Thyroid gland (tissue), 4 donors: ENCODE data around the gene RGS8.

ENCODE experiments used
- POLR2A ChIP-seq, 2 donors: fragments of 450-650 bp; IDR thresholded peaks; one replicate each; pipeline ENCODE4 v1.6.1; 2017; ENCODE audit warnings: antibody characterized with exemption in 2 of 2, mild to moderate bottlenecking in 2 of 2, moderate library complexity in 1 of 2
- TF ChIP-seq, protein P1 (sequence below), 6 experiments: fragments of 200-600 bp in 3 of 6; fragments of 450-650 bp in 3 of 6; sonication (generic) in 3 of 6; IDR thresholded peaks; one replicate each; pipeline ENCODE4 v1.5.1; 2016 to 2019; ENCODE audit warnings: antibody characterized with exemption in 6 of 6, mild to moderate bottlenecking in 2 of 6, inconsistent platforms in 1 of 6, moderate library complexity in 1 of 6

GRCh38 chr1:182687361-182687760, 3.0 kb upstream of the RGS8 start:
- TF ChIP-seq, protein P1, sequence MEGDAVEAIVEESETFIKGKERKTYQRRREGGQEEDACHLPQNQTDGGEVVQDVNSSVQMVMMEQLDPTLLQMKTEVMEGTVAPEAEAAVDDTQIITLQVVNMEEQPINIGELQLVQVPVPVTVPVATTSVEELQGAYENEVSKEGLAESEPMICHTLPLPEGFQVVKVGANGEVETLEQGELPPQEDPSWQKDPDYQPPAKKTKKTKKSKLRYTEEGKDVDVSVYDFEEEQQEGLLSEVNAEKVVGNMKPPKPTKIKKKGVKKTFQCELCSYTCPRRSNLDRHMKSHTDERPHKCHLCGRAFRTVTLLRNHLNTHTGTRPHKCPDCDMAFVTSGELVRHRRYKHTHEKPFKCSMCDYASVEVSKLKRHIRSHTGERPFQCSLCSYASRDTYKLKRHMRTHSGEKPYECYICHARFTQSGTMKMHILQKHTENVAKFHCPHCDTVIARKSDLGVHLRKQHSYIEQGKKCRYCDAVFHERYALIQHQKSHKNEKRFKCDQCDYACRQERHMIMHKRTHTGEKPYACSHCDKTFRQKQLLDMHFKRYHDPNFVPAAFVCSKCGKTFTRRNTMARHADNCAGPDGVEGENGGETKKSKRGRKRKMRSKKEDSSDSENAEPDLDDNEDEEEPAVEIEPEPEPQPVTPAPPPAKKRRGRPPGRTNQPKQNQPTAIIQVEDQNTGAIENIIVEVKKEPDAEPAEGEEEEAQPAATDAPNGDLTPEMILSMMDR (IDR thresholded peaks at IDR 0.05): no peak
- TF ChIP-seq POLR2A (IDR thresholded peaks at IDR 0.05): no peak
